Osteoblast (primary cell): ENCODE data around the gene GAS7. TPM values are rescaled to one million over a fixed set of nuclear protein-coding genes. Genes with fewer than 3 reads are reported as not detected.

ENCODE experiments used
- DNase-seq: peaks from one replicate; pipeline ENCODE4 v3.0.0; 2011; ENCODE audit warnings: low spot score, mixed read lengths; ENCODE audit not compliant: insufficient read length; ENCODE audit errors: missing footprints
- H2AFZ ChIP-seq: 2 replicates; pipeline ENCODE4 v1.6.0; 2011; ENCODE audit warnings: mild to moderate bottlenecking, low read length
- H3K27ac ChIP-seq: 2 replicates; pipeline ENCODE4 v1.5.1; 2011; ENCODE audit warnings: mild to moderate bottlenecking, low read depth, low read length, moderate library complexity
- H3K27me3 ChIP-seq: 2 replicates; pipeline ENCODE4 v1.6.0; 2012; ENCODE audit warnings: mild to moderate bottlenecking, control low read depth, inconsistent platforms, low read length, moderate library complexity; ENCODE audit not compliant: insufficient read depth
- H3K36me3 ChIP-seq: 2 replicates; pipeline ENCODE4 v1.5.1; 2011; ENCODE audit warnings: mild to moderate bottlenecking, low read length, control low read depth, moderate library complexity; ENCODE audit not compliant: insufficient read depth
- H3K4me1 ChIP-seq: 2 replicates; pipeline ENCODE4 v1.5.1; 2011; ENCODE audit warnings: mild to moderate bottlenecking, low read length, control low read depth, moderate library complexity; ENCODE audit not compliant: insufficient read depth
- H3K4me2 ChIP-seq: 2 replicates; pipeline ENCODE4 v1.6.0; 2011; ENCODE audit warnings: mild to moderate bottlenecking, low read length; ENCODE audit not compliant: insufficient read depth
- H3K4me3 ChIP-seq: fragments of 200-600 bp; sonication (generic); 3 replicates; pipeline ENCODE4 v1.5.1; 2012; ENCODE audit warnings: mild to moderate bottlenecking, low read length, inconsistent platforms; ENCODE audit not compliant: insufficient read depth
- H3K79me2 ChIP-seq: 2 replicates; pipeline ENCODE4 v1.6.0; 2012; ENCODE audit warnings: mild to moderate bottlenecking, low read length, control low read depth, inconsistent platforms; ENCODE audit not compliant: insufficient read depth
- H3K9me3 ChIP-seq: 2 replicates; pipeline ENCODE4 v1.5.1; 2011; ENCODE audit warnings: low read depth, low read length, control low read depth
- H4K20me1 ChIP-seq: 2 replicates; pipeline ENCODE4 v1.6.0; 2012; ENCODE audit warnings: mild to moderate bottlenecking, low read length, control low read depth; ENCODE audit not compliant: insufficient read depth
- CTCF ChIP-seq: IDR thresholded peaks from 2 replicates; pipeline ENCODE4 v1.5.1; 2011; ENCODE audit warnings: mild to moderate bottlenecking, low read depth, low read length, moderate library complexity; ENCODE audit errors: extremely low read depth
- total RNA-seq: library from RNA; depleted of rRNA; stranded (reverse); fragments of >200 nt; gene quantifications from 2 replicates; pipeline ENCODE4 v1.2.3, GENCODE V29; 2012

GAS7 gene
- total RNA-seq, 1 donor = 3.6 TPM

- H3K4me3 ChIP-seq = no peak overlapping the region
- H3K79me2 ChIP-seq = no peaks in the 10 kb centered on the region
- H3K27ac ChIP-seq = no peak overlapping the region
- H3K27me3 ChIP-seq = no peaks in the 10 kb centered on the region
- no peaks in the 10 kb centered on the region for H3K9me3 ChIP-seq
- H3K4me1 ChIP-seq = peaks cover 9% of the 10 kb centered on the region
- H4K20me1 ChIP-seq = no peaks in the 10 kb centered on the region
- H3K4me2 ChIP-seq = no peak overlapping the region
- no peaks in the 10 kb centered on the region for H3K36me3 ChIP-seq
- no peak overlapping the region for H2AFZ ChIP-seq
- TF ChIP-seq CTCF = no peak
- peak; percentile 62 for DNase-seq
Measured at GRCh38 chr17:10118788-10119130, 79.6 kb downstream of the GAS7 start.

- no peak overlapping the region for H3K4me3 ChIP-seq
- no peak overlapping the region for H3K4me2 ChIP-seq
- peaks cover 9% of the 10 kb centered on the region for H3K4me1 ChIP-seq
- no peak for TF ChIP-seq CTCF
- no peaks in the 10 kb centered on the region for H3K9me3 ChIP-seq
- no peaks in the 10 kb centered on the region for H3K79me2 ChIP-seq
- no peaks in the 10 kb centered on the region for H3K36me3 ChIP-seq
- no peaks in the 10 kb centered on the region for H3K27me3 ChIP-seq
- DNase-seq = no peak
- no peak overlapping the region for H2AFZ ChIP-seq
- no peaks in the 10 kb centered on the region for H4K20me1 ChIP-seq
- H3K27ac ChIP-seq = no peak overlapping the region
Measured at GRCh38 chr17:10117581-10118001, 80.8 kb downstream of the GAS7 start.

- Histone ChIP-seq H3K79me2 (no peaks in the 10 kb centered on the region), H4K20me1 (no peaks in the 10 kb centered on the region), H3K27me3 (no peaks in the 10 kb centered on the region), H3K4me3 (no peak overlapping the region), H3K4me2 (no peak overlapping the region), H3K36me3 (no peaks in the 10 kb centered on the region), H3K9me3 (no peaks in the 10 kb centered on the region), H2AFZ (no peak overlapping the region), H3K4me1 (peaks cover 9% of the 10 kb centered on the region), H3K27ac (no peak overlapping the region)
- no peak for DNase-seq
- no peak for TF ChIP-seq CTCF
Measured at GRCh38 chr17:10116753-10117420, 81.5 kb downstream of the GAS7 start.

GRCh38 chr17:10116267-10116666, 82.1 kb downstream of the GAS7 start:
- H3K4me2 ChIP-seq = no peak overlapping the region
- no peak overlapping the region for H3K27ac ChIP-seq
- no peak overlapping the region for H3K4me3 ChIP-seq
- peak; percentile 19 for DNase-seq
- H4K20me1 ChIP-seq = no peaks in the 10 kb centered on the region
- no peaks in the 10 kb centered on the region for H3K79me2 ChIP-seq
- H3K9me3 ChIP-seq = no peaks in the 10 kb centered on the region
- no peak overlapping the region for H2AFZ ChIP-seq
- TF ChIP-seq CTCF = no peak
- H3K4me1 ChIP-seq = peaks cover 9% of the 10 kb centered on the region
- H3K36me3 ChIP-seq = no peaks in the 10 kb centered on the region
- no peaks in the 10 kb centered on the region for H3K27me3 ChIP-seq
